ENCODE measurements around the gene FUT1.
"Not testable (repeated sequence)": the region's sequence is repeated elsewhere in the genome, so short reads cannot be mapped to it uniquely, and the experiment has no call there.

Gene FUT1

GRCh38 chr19:48740164-48740972, 12.1 kb downstream of the FUT1 start, which contains the start of gene RASIP1:
Gene RASIP1 (minus strand): TSS chr19:48740610. CDS start chr19:48740282, 328 bp downstream.
- DNase-seq = no peak

GRCh38 chr19:48739404-48740163, 12.9 kb downstream of the FUT1 start:
- peak; percentile 55 for DNase-seq

GRCh38 chr19:48738557-48739403, 13.7 kb downstream of the FUT1 start:
- peak; percentile 84 for DNase-seq

GRCh38 chr19:48737360-48737998, 15.0 kb downstream of the FUT1 start:
- no peak for DNase-seq

- peak; percentile 48 for DNase-seq
These were observed 17.3 kb downstream of the FUT1 start for GRCh38 chr19:48735031-48735615.

GRCh38 chr19:48734625-48735024, 17.8 kb downstream of the FUT1 start:
- DNase-seq = no peak

- DNase-seq = no peak
These were observed 21.0 kb downstream of the FUT1 start for GRCh38 chr19:48731452-48731851.

GRCh38 chr19:48728911-48729664, 23.4 kb downstream of the FUT1 start:
- no peak for DNase-seq

- no peak for DNase-seq
These were observed 25.9 kb downstream of the FUT1 start for GRCh38 chr19:48726556-48726955.

GRCh38 chr19:48724796-48725753, 27.4 kb downstream of the FUT1 start:
- DNase-seq = no peak

- DNase-seq = no peak
These were observed 30.2 kb downstream of the FUT1 start for GRCh38 chr19:48722196-48722708.

- peak; percentile 98 for DNase-seq
These were observed 31.7 kb downstream of the FUT1 start for GRCh38 chr19:48720613-48721296.

GRCh38 chr19:48720251-48720612, 32.2 kb downstream of the FUT1 start:
- DNase-seq = no peak

- no peak for DNase-seq
These were observed 32.9 kb downstream of the FUT1 start, which contains the start of gene MAMSTR for GRCh38 chr19:48719263-48720171. Gene MAMSTR (minus strand): TSS chr19:48719725. CDS start chr19:48719031, 694 bp downstream.

GRCh38 chr19:48718711-48719231, 33.7 kb downstream of the FUT1 start:
- no peak for DNase-seq

- DNase-seq = not testable (repeated sequence)
These were observed 34.3 kb downstream of the FUT1 start for GRCh38 chr19:48718106-48718505.

- peak; percentile 94 for DNase-seq
These were observed 35.7 kb downstream of the FUT1 start for GRCh38 chr19:48716562-48717291.

All from DMS79 treated with DMSO at 0.1 percent for 48 hours (cell line).